ENCODE measurements around the gene PDE11A. TPM values are rescaled to one million over a fixed set of nuclear protein-coding genes. Genes with fewer than 3 reads are reported as not detected.

The PDE11A gene
- total and polyA plus RNA-seq, 2 of the 13 experiments (the other 11 are each of a cell fraction or from before 2014, with no cell fraction given): 1.2 to 1.7 TPM

DNA sequence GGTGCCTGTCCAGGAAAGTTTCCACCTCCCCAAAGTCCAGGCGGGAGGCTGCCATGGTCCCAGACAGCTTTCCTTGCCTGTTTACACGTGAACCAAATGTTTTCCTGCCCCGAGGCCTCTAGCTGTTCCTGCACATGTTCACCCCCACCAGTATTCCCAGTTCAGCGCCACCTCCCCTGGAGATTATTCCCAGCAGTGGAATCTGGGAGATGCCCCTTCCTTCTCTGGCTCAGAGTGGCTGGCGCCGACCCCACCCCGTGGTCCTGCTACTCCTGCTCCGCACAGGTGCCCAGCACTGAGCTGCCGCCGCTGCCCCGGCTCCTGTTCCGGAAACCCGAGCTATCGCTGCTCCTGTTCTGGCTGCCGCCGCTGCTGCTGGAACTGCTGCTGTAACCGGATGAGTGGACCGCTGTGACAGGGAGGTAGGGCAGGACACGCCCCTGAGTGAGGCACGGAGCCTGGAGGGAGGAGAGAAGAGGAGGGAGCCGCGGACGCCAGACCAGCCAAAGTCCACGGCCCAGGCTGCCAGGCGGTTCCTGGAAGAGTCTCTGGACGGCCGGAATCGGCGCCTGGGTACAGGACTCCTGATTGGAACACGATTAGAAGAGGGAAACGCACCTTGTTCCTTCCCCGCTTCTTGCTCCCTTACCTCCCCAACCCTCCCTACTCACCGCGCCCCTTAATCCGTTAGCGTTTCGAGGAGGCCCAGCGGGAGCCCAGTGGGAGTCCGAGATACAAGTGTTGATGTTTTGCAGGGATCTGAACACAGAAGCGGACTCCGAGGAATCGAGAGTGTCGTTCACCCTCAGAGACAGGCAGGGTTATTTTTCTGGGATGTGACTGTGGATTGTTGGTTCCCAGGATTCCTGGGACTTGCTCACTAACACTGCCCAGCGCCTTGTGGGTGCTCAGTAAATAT lies at the start of gene PDE11A (continued):
- TF ChIP-seq ATAD3A (CRISPR knock-in tag; IDR thresholded peaks at IDR 0.05): no peak
- TF ChIP-seq RXRB (CRISPR knock-in tag; IDR thresholded peaks at IDR 0.05; ENCODE audit: borderline replicate concordance): peak; percentile 63; the same call in 1 of the 2 replicates
- TF ChIP-seq ZSCAN22 (CRISPR knock-in tag; IDR thresholded peaks at IDR 0.05): no peak
- TF ChIP-seq HCFC1 (IDR thresholded peaks at IDR 0.05; ENCODE audit: low read depth, low read length): no peak
- TF ChIP-seq MYC (CRISPR knock-in tag; IDR thresholded peaks at IDR 0.05; ENCODE audit: borderline replicate concordance): peak; percentile 73; the same call in 1 of the 2 replicates
- no peak for TF ChIP-seq ZNF136 (CRISPR knock-in tag; IDR thresholded peaks at IDR 0.05; ENCODE audit: low read depth)
- TF ChIP-seq RBAK (CRISPR knock-in tag; IDR thresholded peaks at IDR 0.05): no peak
- TF ChIP-seq CHD4 (IDR thresholded peaks at IDR 0.05; ENCODE audit: borderline replicate concordance, low read length): no peak
- no peak for TF ChIP-seq ZFP62 (CRISPR knock-in tag; IDR thresholded peaks at IDR 0.05)
- TF ChIP-seq TFAP4 (IDR thresholded peaks at IDR 0.05; ENCODE audit: borderline replicate concordance, low read depth): peak; percentile 75; the same call in 1 of the 2 replicates
- peak; percentile 82 for TF ChIP-seq IRF2 (CRISPR knock-in tag; IDR thresholded peaks at IDR 0.05)
- TF ChIP-seq SALL1 (CRISPR knock-in tag; IDR thresholded peaks at IDR 0.05): peak; percentile 75
- no peak for TF ChIP-seq JUND (CRISPR knock-in tag; IDR thresholded peaks at IDR 0.05)
- TF ChIP-seq, protein P1, sequence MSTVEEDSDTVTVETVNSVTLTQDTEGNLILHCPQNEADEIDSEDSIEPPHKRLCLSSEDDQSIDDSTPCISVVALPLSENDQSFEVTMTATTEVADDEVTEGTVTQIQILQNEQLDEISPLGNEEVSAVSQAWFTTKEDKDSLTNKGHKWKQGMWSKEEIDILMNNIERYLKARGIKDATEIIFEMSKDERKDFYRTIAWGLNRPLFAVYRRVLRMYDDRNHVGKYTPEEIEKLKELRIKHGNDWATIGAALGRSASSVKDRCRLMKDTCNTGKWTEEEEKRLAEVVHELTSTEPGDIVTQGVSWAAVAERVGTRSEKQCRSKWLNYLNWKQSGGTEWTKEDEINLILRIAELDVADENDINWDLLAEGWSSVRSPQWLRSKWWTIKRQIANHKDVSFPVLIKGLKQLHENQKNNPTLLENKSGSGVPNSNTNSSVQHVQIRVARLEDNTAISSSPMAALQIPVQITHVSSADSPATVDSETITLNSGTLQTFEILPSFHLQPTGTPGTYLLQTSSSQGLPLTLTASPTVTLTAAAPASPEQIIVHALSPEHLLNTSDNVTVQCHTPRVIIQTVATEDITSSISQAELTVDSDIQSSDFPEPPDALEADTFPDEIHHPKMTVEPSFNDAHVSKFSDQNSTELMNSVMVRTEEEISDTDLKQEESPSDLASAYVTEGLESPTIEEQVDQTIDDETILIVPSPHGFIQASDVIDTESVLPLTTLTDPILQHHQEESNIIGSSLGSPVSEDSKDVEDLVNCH (CRISPR knock-in tag; IDR thresholded peaks at IDR 0.05): 0 out of 2 replicates have a peak, but pooled peaks have one; percentile 50
- peak; percentile 52; the same call in 1 of the 2 replicates for TF ChIP-seq NFYB (CRISPR knock-in tag; IDR thresholded peaks at IDR 0.05)
- TF ChIP-seq ZNF510 (CRISPR knock-in tag; IDR thresholded peaks at IDR 0.05; ENCODE audit: low read depth): peak; percentile 71; the same call in 1 of the 2 replicates
- TF ChIP-seq U2AF2 (IDR thresholded peaks at IDR 0.05; ENCODE audit: low read depth, low read length): no peak
- TF ChIP-seq TCF12 (IDR thresholded peaks at IDR 0.05): no peak
- TF ChIP-seq TCF12 (CRISPR knock-in tag; IDR thresholded peaks at IDR 0.05): no peak
- peak; percentile 51 for TF ChIP-seq ZFP36L1 (CRISPR knock-in tag; IDR thresholded peaks at IDR 0.05)
- TF ChIP-seq HOXA3 (CRISPR knock-in tag; IDR thresholded peaks at IDR 0.05): peak; percentile 74
- TF ChIP-seq MAFG (CRISPR knock-in tag; IDR thresholded peaks at IDR 0.05): no peak
- TF ChIP-seq PRDM10 (CRISPR knock-in tag; IDR thresholded peaks at IDR 0.05; ENCODE audit: low read depth): no peak; the same call in 1 of the 2 replicates
- TF ChIP-seq GABPB1 (CRISPR knock-in tag; IDR thresholded peaks at IDR 0.05): peak; percentile 89
